22Rv1 (cell line): ENCODE results near the gene CCL22.

Source experiments
- H3K27ac ChIP-seq: fragments of 450-650 bp; 2 replicates; pipeline ENCODE4 v1.5.1; 2017
- ZFX ChIP-seq: fragments of 450-650 bp; IDR thresholded peaks from 2 replicates; pipeline ENCODE4 v1.6.1; 2017; ENCODE audit warnings: antibody characterized with exemption, borderline replicate concordance
- TF ChIP-seq, protein P1 (sequence below): fragments of 450-650 bp; IDR thresholded peaks from 2 replicates; pipeline ENCODE4 v1.5.1; 2017; ENCODE audit warnings: mild to moderate bottlenecking

Gene CCL22

DNA sequence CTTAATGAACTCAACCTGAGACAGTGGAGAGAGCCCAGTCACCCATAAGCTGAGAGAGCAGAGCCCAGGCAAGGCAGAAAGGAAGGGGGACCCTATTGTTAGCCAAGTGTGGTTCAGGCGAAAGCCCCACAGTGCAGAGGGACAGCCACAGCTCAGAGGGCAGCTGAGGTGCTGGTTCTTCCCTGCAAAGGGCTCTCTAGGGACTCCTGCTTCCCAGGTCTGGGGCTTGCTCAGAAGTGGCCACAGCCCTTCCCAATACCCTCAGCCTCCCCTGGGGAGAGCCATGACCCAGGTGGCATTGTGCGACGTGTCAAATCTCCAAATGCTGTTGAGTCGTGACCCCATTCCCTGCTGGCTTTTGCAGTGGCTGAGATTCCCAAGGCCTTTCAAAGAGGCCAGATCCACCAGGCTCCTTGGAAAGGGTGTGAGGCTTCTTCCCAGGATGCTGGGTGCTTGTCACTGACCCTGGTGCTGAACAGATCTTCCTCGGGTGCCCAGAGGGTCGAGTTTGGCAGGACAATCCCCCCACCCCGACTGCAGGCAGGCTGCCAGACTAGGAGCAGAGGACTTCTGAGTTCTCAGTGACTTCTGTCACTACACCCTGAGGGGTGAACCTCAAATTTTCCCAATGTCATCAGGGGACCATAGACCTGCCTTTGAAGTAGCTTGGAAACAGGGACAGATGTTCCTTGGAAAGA, 43.5 kb downstream of the CCL22 start:
- no peak for TF ChIP-seq ZFX
- TF ChIP-seq, protein P1, sequence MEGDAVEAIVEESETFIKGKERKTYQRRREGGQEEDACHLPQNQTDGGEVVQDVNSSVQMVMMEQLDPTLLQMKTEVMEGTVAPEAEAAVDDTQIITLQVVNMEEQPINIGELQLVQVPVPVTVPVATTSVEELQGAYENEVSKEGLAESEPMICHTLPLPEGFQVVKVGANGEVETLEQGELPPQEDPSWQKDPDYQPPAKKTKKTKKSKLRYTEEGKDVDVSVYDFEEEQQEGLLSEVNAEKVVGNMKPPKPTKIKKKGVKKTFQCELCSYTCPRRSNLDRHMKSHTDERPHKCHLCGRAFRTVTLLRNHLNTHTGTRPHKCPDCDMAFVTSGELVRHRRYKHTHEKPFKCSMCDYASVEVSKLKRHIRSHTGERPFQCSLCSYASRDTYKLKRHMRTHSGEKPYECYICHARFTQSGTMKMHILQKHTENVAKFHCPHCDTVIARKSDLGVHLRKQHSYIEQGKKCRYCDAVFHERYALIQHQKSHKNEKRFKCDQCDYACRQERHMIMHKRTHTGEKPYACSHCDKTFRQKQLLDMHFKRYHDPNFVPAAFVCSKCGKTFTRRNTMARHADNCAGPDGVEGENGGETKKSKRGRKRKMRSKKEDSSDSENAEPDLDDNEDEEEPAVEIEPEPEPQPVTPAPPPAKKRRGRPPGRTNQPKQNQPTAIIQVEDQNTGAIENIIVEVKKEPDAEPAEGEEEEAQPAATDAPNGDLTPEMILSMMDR: no peak

DNA sequence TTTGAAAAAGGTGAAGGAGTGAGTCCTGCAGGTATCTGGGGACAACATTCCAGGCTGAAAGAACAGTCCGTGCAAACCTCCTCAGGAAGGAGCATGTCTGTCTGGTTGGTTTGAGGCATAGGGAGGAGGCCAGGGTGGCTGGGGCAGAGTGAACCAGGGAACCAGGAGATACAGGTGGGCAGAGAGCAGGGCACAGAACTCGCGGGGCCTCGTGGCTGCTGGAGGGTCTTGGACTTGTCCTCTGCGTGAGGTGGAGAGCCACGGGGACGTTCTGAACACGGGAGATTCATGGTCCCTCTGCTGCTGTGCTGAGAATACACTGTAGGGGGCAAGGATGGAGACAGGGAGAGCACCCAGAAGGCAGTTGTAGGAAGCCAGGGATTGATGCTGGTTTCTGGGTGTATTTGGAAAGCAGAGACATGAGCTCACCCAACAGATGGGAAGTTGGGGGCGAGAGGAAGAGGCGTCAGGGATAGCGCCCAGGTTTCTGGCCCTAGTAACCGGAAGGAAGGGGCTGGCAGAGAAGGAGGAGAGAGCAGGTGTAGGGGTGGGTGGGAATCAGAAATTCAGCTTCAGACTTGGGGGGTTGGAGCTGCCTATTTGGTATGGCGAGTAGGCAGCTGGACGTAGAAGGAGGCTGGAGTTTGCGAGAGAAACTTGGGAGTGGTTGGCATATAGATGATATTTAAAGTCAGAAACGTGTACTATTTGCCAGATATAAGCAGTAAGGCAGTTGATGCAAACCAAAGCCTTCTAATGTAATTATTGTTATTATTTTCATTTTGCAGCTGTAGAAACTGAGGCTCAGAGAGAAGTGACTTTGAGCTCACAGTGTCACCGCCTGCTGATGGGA, 45.6 kb downstream of the CCL22 start, which contains the start of gene CCL17:
CCL17 (plus strand) TSS at position 803 of the 853 bp plus-strand sequence. CDS start 9,166 bp downstream, outside the sequence.
- H3K27ac ChIP-seq: no peak within 1 kb of the TSS
- TF ChIP-seq ZFX: no peak
- TF ChIP-seq, protein P1: no peak

More for the DNA sequence above, 43.5 kb downstream of the CCL22 start:
- H3K27ac ChIP-seq: no peak overlapping the region

DNA sequence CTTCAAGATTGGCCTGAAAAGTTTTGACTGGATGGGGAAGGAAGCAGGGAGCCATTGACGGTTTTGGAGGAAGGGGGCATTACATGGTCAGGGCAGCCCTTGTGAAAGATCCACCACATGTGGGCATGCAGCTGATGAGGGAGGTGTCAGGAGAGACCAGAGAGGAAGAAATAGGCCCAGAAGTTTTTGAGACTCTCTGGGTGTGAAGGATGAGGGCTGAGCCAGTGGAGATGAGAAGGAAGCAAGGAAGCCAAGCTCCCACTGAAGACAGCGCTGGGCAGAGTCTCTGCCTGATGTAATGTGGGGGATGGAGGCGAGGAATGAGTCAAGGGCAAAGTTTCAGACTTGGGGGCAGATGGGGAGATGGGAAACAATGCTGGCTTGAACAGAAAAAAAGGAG, 46.5 kb downstream of the CCL22 start:
- no peak for TF ChIP-seq ZFX
- TF ChIP-seq, protein P1: no peak
- H3K27ac ChIP-seq: no peak overlapping the region

DNA sequence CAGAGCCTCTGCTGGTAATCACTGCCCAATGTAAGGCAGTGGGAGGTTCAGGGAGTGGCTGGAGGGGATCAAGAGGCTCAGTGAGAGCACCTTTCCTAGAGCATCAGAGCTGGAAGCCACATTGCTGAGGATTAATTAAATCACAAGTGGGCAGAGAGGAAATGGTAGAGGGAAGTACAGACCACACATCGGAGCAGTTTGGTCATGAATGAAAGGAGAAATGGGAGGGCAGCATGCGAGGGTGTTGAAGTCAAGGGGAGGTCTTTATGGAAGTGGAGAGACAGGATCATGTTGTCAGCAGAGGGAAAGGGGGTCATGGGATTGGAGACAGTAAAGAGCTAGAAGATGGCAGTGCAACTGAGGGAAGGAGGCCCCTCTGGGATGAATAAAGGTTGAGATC, 48.3 kb downstream of the CCL22 start:
- no peak overlapping the region for H3K27ac ChIP-seq
- no peak for TF ChIP-seq ZFX
- TF ChIP-seq, protein P1: no peak

DNA sequence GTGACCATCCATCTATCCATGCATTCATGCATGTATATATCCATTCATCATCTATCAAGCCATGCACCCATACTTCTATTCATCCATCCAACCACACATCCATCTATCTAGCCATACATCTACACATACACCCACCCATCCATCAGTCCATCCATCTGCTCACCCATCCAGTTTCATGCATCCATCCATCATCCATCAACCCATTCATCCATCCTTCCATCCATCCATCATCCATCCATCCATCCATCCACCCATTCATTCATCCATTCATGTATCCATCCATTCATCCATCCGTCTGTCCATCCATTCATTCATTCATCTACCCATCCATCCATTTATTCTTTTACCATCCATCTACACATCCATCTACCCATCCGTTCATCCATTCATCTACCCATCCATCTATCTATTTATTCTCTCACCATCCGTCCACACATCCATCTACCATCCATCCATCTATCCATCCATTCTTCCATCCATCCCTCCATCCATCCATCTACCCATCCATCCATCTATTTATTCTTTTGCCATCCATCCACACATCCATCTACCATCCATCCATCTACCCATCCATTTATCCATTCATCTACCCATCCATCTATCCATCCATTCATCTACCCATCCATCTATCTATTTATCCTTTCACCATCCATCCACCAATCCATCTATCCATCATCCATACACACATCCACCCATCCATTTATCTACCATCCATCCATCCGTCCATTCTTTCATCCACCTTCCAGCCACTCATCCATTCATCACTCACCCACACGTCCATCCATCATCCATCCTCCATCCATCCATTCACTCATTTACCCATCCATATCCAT, 49.2 kb downstream of the CCL22 start:
- H3K27ac ChIP-seq: no peak overlapping the region
- TF ChIP-seq, protein P1: no peak
- no peak for TF ChIP-seq ZFX

DNA sequence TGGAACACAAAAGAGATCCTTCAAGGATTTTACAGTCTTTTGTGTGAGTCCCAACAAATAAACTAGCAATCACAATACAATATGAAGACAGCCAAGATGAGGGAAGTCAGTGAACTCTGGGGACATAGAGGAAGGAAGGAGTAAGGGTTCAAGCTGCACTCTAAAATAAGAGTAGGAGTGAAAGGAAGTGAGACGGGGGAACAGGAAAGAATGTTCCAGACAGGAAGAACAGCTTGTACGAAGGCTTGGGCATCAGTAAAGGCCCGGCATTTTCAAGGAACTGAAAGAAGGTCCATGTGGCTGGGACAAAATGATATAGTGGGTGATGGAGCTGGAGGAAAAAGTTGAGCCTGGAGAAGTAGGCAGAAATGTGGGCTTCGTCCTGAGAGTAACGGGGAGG, 50.5 kb downstream of the CCL22 start:
- TF ChIP-seq, protein P1: no peak
- no peak for TF ChIP-seq ZFX
- no peak overlapping the region for H3K27ac ChIP-seq
